Measurements from ENCODE around the gene LHX1.

Gene LHX1

DNA sequence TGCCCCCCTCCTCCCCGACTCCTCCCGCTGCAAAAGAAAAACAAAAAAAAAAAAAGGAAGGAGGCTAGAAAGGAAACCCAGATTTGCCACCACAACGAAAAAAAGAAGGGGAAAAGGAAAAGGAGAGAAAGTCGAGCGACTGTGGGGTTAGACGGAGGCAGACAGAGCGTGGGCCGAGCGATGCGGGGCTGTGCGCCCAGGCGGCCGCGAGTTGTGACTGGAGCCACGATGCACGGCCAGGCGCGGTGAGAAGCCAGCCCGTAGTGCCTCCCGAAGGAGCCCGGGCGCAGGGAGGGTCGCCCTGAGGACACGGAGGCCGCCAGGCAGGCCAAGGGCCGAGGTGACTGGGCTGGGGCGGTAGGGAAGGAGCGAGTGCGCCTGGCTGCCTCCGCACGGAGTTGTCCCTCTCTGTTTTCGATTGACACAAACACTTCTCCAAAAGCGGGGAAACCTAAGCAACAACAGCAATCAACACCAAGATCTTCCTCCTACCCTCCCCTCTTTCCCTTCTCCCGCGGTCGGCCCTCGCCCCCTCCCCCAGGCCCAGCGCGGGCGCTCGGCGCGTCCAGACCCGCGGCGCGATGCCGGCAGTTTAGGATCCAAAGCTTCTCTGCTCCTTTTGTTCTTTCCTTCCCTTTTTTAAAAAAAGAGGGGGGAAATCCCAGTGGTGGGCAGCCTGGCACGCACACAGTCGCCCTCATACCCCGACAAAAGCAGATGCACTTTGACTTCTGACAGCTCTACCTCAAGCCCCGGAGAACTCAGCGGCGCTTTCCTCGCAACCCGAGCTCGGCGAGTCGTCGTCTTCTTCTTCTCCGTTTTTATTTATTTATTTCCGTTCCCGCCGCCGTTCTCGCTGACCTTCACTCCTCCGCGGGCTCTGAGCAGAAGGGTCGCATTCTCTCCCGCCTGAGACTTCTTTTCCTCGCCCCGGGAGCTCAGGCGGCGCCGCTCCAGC, at the start of gene LHX1:
Gene LHX1 (plus strand): TSS at position 475 of the 958 bp plus-strand sequence. CDS start 723 bp downstream, outside the sequence.
- DNase-seq (ENCODE audit: low read depth) = no peak

- no peak for DNase-seq (ENCODE audit: low read depth)
Measured at GRCh38 chr17:36888236-36888951, 48.9 kb upstream of the LHX1 start.

GRCh38 chr17:36889770-36890349, 47.4 kb upstream of the LHX1 start:
- no peak for DNase-seq (ENCODE audit: low read depth)

DNA sequence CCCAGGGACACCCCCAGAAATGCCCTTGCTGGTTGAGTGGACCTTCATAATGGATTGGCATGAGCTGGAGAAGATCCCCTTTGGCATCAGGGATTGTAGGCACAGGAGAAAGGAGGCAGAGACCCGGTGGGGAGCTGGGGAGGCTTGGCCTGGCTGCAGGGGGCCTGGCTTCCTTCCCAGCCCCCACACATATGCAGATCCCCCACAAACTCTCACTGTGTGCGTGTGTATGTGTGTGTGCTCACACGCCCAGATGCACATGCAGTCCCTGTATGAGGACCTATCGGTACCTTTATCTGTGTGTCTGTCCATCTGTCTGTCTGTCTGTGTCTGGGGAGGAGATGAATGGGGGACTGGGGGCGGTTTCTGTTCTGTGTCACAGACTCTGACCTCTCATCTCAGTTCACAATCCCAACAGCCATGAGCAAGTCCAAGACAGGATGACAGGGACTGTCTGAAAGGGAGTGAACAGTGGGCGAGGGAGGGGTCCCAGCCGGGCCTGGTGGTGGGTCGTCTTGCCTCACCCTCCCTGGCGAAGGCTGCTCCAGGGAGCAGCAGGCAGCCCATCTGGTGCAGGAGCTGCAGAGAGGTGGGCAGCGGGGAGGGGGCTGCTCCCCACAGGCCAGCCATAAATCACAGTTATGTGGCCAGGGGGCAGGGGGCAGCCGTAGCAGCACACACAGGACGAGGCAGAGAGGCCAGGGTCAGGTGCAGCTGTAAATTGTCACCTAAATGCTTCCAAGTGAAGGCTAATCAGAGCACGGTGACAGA, 46.7 kb upstream of the LHX1 start:
- no peak for DNase-seq (ENCODE audit: low read depth)

DNA sequence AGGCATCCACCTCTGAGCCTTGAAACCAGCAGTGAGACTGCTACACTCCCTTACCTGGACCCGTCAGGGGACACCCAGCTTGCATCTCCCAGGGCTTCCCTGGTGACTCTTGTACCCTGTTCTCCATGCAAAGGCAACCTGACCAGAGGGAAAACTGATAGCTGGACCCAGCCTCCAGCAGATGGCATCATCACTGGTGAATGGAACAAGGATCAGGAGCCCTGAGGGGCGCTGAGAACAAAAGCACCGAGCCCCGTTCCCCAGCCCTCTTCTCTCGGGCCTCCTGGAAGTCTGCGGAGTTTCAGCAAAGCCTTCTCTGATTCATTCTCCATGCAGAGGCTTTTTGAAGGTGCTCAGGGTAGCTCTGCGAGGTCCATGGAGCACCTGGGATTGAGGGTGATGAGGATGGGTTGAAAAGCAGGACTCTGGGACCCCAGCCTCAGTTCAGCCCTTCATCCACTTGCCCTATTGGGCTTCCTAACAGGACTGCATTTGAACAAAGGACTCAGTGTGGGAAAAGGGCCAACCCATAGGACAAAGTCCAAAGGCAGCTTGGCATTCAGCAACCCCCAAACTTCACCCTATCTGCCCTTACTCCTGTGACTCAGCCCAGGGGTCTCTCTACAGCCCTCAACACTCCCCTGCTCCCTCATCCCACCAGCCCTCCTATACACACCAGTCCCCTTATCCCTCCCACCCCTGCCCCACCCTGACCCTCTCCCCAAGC, 45.0 kb upstream of the LHX1 start:
- DNase-seq (ENCODE audit: low read depth) = no peak

DNA sequence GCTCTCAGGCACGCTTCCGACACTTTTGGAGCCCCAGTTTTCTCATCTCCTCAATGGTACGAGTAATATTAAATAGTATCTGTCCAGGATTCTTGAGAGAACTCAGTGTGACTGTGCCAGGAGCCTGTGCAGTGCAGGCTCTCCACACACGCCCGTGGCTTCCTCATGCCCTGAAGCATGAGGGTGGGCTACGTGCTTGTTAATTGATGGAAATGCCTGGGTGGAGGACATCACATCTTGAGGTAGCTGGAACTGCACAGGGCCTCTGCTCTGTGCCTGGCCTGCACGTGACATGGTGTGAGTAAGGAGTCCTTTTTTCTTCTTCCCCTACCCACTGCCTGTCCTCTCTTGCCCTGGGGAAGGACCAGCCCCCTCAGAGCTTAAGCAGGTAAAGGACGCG, 43.1 kb upstream of the LHX1 start:
- no peak for DNase-seq (ENCODE audit: low read depth)

GRCh38 chr17:36894925-36895324, 42.4 kb upstream of the LHX1 start:
- no peak for DNase-seq (ENCODE audit: low read depth)

DNA sequence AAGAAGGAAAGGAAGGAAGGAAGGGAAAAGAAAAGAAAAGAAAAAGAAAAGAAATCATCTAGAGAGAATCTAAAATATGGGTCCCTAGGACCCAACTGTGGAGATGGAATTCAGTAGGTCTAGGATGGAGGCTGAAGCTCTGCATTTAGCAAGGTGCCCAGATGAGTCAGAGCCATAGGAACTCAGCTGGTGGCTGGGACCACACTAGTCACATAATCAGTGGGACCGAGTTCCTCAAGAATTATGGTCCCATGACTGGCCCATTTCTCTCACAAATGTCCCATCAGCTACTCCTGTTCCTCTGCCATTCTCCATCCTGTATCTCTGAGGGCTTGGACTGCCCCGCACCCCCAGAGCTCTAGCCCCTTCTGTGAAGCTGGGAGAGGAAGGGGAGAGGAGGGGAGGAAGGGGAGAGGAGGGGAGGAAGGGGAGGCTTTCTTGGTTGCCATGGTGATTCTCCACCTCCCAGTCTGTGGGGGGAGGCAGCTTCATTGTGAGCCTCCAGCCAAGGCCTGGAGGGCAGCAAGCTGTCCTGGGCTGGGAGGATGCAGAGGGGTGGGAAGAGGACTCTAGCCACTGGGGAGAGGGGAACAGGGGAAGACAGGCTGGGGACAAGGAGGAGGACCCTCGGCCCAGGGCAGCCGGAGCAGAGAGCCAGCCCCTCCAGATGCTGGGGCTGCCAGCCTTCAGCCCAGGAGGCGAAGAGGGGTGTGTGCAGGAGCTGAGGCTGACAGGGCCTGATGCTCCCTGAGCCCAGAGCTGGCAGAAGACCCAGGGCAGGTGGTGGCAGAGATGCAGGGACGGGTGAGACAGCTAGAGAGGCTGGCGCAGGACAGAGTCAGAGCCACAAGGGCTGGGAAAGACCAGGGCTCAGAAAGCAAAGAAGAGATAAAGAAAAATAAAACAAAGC, 37.8 kb upstream of the LHX1 start:
- no peak for DNase-seq (ENCODE audit: low read depth)

DNA sequence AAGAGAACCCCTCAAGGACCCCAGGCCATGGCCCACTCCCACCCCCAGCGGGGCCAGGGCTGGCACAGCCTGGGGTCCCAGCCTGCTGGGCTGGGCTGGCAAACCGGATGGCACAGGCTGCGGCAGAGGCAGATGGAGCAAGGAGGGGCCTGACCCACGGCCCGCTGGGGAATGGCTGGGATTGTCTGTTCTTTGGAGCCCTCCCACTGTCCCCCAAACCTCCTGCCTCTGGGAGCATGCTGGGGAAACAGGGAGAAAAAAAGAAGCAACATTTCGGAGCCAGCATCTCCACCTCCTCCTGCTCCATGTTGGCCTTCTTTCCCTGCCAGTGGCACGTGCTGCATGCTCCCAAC, 37.1 kb upstream of the LHX1 start:
- DNase-seq (ENCODE audit: low read depth) = no peak

DNA sequence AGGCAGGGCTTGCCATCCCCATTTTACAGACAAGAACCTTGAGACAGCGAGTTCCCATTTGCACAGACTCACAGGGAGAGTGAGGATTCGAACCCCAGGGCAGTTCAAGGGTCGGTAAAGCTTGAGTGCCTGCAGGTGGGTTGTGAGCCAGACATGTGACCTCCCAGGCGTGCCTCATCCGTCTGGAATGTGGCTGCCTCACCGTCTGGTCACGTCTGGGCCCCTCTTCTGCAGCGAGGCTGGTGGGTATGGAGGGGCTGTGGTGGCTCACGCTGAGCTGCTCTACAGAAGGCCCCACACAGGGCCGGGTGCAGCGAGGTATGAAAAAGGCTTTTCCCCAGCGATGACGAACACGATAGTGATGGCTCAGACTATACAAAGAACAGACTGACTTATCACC, 35.8 kb upstream of the LHX1 start:
- no peak for DNase-seq (ENCODE audit: low read depth)

DNA sequence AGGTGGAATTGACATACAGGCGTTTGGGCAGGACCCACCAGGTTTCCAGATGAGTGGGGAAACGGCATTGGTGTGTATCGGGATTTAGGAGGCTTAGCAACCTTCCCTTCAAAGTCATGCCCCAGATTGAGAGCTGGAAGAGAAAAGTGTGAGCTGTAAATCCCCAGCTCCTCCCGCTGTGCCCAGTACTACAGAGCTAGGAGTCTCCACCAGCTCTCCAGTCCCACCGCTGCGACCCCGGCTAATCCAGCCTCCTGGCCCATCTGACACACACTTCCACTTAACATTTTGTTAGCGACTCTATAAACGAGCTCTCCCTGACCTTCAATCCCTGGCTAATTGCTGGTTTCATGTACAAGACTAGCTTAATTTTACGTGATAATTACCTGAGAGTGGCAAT, 29.9 kb upstream of the LHX1 start:
- DNase-seq (ENCODE audit: low read depth) = no peak

DNA sequence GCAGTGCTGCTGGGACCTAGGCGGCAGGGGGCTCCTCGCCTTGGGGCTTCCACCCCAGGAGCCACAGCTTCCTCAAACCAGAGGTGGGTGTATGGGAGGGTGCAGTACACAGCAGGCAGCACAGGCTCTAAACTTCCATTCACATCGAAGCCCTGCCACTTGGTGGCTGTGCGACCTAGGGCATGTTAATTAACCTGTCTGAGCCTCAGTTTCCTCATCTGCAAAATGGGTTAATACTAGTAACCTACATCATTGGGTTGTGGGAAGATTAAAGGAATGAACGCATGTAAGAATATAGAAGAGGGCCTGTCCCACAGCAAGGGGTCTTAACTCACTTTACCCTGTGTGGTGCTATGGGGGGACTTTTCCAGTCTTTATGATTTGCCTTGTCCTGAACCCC, 26.8 kb upstream of the LHX1 start:
- no peak for DNase-seq (ENCODE audit: low read depth)

DNA sequence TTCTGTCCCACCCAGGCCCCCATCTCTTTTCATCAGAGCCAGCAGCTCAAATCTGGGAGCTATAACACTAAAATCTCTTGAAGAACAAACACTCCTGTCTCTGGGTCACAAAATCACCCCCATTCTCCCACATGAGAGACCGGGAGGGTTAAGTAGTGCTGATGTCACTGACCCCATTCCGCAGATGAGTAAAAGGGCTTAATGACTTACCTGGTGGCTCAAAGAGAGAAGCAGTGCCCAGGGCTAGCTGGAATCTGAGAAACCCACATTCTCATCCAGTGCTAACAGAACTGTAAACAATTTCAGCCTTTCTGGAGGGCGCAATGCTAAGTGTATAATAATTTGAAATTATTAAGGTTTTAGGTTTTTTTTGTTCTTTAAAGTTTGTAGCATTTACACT, 26.3 kb upstream of the LHX1 start:
- DNase-seq (ENCODE audit: low read depth) = no peak

- no peak for DNase-seq (ENCODE audit: low read depth)
Measured at GRCh38 chr17:36913132-36913531, 24.1 kb upstream of the LHX1 start.

GRCh38 chr17:36918211-36918691, 19.0 kb upstream of the LHX1 start:
- DNase-seq (ENCODE audit: low read depth) = no peak

DNA sequence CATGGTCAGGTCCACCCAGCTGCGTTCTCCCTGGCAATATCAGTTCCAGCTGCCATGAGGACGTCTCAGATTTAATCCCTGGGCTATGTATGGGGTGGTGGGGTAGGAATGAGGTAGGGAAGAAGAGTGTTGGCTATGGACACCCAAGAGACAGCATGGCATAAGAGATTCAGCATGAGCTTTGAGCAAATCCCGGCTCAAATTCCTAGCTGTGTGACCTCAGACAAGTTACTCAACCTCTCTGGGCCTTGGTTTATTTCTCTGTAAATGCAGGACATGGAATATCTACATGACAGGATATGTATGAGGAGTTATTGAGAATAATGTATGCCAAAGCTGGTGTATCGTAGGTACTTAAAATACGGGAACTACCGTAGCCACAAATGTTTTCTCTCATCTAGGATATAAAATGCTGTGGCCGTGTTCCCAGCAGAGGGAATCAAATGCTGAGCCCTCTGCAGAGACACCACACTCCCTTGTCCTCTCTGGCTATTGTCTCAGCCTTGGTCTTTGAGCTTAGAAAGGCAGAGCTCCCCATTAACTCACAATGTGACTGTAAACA, 17.8 kb upstream of the LHX1 start:
- no peak for DNase-seq (ENCODE audit: low read depth)

GRCh38 chr17:36920032-36921005, 17.0 kb upstream of the LHX1 start:
- no peak for DNase-seq (ENCODE audit: low read depth)

DNA sequence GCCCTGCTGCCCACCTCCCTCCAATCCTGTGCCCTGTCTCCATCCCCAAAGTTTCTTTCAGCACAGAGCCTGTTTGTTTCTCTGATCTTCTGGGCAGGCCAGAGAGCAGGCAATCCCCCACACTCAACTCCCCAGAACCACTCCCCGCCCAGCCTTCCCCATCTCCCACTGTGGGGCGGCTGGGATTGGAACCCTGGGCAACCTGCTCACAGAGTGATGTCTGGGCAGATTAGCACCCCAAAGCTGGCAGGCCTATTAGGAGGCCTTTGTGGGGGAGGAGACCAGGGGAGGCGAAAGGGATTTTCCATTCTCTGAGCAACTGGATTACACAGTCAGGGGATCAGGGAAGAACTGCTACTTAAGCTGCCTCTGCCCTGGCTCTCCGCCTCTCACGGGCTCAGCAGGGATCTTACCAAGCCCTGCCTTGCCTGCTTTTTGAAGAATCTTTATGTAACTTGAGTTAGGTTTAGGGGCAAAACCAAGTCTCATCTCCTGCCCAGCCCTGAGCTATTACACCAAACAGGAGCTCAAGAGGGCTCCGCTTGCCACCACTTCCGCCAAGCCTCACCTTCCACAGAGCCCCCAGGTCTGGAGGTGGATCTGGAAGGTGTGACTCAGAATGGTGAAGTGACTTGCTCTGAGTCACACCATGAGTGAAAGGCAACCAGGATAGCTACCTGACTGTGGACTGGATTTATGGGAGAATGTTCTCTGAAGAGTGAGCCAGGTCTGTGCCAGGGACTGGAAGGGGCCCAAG, 16.0 kb upstream of the LHX1 start:
- no peak for DNase-seq (ENCODE audit: low read depth)
